GM13977 (cell line): Measurements from ENCODE around the gene RAB31.

ENCODE experiments used
- DNase-seq: peaks from one replicate; pipeline ENCODE4 v3.0.0; 2012; ENCODE audit warnings: low spot score
- CTCF ChIP-seq: IDR thresholded peaks from 2 replicates; pipeline ENCODE4 v1.5.1; 2012; ENCODE audit warnings: mild to moderate bottlenecking, control low read depth; ENCODE audit not compliant: insufficient read depth; ENCODE audit errors: extremely low read depth, missing control alignments
- in situ Hi-C: fragments of 300-500 bp; cut with MboI; formaldehyde crosslinking; loops from one replicate; pipeline ENCODE4 v1.12.0; 2022; ENCODE audit warnings: low sequenced_read_pairs, low pct_unique_long_range_greater_than_20kb, mixed read lengths, inconsistent platforms; ENCODE audit not compliant: unreplicated experiment

Gene RAB31

GRCh38 chr18:9782073-9782857 is 74.2 kb downstream of the RAB31 start:
- DNase-seq, result no peak
- in situ Hi-C loops, result no loop called here
- TF ChIP-seq CTCF, result no peak

GRCh38 chr18:9786631-9787030 is 78.5 kb downstream of the RAB31 start:
- TF ChIP-seq CTCF, result no peak
- in situ Hi-C loops, result no loop called here

GRCh38 chr18:9787036-9787435 is 78.9 kb downstream of the RAB31 start:
- TF ChIP-seq CTCF, result no peak
- DNase-seq, result no peak
- in situ Hi-C loops, result no loop called here

More at GRCh38 chr18:9786631-9787030, 78.5 kb downstream of the RAB31 start:
- no peak for DNase-seq

- in situ Hi-C loops, result no loop called here
- no peak for DNase-seq
- no peak for TF ChIP-seq CTCF
Observed at GRCh38 chr18:9787712-9788111, 79.6 kb downstream of the RAB31 start.

GRCh38 chr18:9788140-9788539 is 80.0 kb downstream of the RAB31 start:
- no peak for DNase-seq
- TF ChIP-seq CTCF, result no peak
- in situ Hi-C loops, result no loop called here

GRCh38 chr18:9788860-9789259 is 80.8 kb downstream of the RAB31 start:
- no peak for TF ChIP-seq CTCF
- no peak for DNase-seq
- in situ Hi-C loops, result no loop called here
